HG03439 (cell line): ENCODE results near the gene OSGIN1.

Experiments
- ATAC-seq: cut with Tn5 transposase; IDR thresholded peaks from one replicate; pipeline ENCODE4 v1.9.1; 2021; ENCODE audit warnings: mild to moderate bottlenecking, moderate library complexity; ENCODE audit not compliant: unreplicated experiment

The OSGIN1 gene

GRCh38 chr16:83969771-83970429, 16.9 kb downstream of the OSGIN1 start:
- ATAC-seq, result no peak

DNA sequence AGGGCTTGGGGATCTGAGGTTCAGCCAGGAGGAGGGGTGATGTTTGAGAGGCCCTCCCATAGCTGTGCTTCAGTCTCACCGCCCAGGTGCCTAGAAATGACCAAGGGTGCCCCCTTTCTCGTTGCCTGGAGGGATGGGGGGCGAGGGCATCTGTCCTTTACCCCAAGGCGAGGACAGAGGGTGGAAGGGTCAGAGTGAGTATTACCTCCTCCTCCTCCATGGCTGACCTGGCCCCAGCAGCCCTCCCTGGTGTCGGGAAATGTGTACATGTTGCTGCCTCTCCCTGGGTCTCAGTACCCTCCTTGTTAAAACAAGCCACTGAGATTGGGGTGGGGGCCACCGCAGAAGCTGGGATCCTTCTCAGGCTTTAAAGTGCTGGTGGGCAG, 17.4 kb downstream of the OSGIN1 start:
- ATAC-seq, result no peak

- ATAC-seq, result no peak
These were observed 18.4 kb downstream of the OSGIN1 start for GRCh38 chr16:83971165-83972130.

- ATAC-seq, result no peak
These were observed 19.4 kb downstream of the OSGIN1 start for GRCh38 chr16:83972256-83973008.

GRCh38 chr16:83973077-83973476, 20.0 kb downstream of the OSGIN1 start:
- no peak for ATAC-seq

- no peak for ATAC-seq
These were observed 20.7 kb downstream of the OSGIN1 start for GRCh38 chr16:83973581-83974385.

DNA sequence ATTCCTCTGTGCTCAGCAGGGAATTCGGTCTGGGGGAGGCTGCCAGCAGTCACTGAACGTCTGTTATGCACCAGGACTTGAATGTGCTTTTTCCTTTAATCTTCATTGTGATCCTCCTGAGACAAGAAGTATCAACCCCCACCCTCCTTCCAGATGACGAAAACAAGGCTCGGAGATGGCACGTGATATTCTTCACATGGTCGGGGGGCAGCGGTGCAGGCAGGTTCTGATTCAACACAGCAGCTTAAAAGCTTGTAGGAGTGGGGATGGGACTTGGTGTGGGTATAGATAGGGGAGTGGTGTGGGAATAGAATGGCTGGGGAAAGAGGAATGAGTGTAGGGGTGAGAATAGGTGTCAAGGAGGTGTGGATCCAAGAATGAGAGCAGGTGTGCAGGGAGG, 21.4 kb downstream of the OSGIN1 start:
- no peak for ATAC-seq

DNA sequence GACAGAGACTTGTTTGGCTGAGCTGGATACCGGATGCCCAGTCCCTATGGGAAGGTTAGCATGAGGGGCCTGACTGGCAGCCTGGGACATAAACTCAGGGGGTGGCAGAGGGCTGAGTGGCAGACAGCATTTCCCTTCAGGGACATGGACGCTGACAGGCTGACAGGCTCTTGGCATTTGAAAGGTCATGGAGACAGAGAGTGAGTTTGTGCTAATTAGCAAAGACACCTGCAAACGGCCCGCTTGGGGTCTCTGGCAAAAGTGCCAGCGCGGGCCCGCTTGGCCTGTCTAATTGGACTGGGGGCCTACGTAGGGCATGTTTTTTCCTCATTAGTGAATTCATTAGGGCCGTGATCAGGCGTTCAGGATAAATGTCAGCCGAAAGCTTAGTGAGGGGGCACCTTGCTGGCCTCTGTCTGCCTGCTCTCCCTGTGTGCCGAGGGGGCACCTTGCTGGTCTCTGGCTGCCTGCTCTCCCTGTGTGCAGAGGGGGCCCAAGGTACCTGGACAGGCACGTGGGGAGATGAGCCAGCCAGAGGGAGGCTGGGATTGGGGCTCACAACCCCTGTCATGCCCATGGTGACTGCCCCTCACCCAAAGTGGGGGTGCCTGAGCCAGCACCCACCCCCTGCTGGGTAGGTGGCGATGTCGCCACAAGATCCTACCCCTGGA, 22.7 kb downstream of the OSGIN1 start:
- ATAC-seq, result no peak

DNA sequence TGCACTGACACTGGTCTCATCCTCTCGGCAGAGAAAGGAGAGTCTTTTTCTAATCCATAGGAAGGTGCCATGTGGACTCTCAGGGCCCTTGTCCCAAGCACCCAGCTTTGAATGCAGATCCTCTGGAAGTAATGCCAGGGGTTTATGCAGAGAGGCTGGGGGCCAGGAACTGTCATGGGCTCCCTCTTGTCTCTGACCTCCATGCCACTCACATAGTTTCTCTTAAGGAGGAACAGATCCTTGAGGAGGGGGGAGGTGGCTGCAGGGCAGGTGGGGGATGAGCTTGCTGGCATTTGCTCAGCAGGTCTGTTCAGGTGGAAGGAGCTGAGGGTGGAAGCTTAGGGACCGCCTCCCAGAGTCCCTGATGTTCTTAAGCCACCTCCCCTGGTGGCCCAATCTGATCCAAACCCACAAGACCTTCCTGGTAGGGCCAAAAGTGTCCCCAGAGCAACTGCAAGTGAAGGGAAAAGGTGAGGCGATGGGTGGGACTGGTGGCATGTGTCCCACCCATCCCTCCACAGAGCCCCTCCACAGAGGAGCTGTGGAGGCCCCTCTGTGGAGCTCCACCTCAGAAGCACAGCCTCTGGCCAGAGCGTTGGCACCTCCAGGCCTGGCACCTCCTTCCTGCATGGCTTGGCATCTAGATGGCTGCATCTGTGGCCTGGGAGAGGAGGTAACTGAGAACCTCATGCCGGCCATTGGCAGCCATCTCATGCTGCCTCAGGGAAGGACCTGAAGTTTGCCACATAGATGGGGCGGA, 24.2 kb downstream of the OSGIN1 start:
- ATAC-seq, result no peak

GRCh38 chr16:83978401-83978904, 25.4 kb downstream of the OSGIN1 start:
- no peak for ATAC-seq

GRCh38 chr16:83979441-83979840, 26.4 kb downstream of the OSGIN1 start:
- no peak for ATAC-seq

DNA sequence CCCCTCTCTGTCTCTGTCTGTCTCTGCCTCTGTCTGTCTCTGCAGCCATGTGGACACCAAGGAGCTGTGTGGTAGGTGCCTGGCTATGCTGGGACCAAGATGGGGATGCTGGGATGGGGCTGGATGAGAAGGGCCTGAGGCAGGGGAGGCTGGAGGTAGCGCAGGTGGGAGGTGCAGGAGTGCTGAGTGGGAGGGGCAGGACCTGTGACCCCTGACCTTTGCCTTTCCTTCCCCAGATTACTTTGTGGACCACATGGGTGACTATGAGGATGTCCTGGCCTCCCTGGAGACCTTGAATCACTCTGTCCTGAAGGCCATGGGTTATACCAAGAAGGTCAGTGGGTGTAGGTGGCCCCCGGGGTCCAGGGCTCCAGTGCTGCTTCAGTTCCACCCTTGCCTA, 27.8 kb downstream of the OSGIN1 start:
- no peak for ATAC-seq

DNA sequence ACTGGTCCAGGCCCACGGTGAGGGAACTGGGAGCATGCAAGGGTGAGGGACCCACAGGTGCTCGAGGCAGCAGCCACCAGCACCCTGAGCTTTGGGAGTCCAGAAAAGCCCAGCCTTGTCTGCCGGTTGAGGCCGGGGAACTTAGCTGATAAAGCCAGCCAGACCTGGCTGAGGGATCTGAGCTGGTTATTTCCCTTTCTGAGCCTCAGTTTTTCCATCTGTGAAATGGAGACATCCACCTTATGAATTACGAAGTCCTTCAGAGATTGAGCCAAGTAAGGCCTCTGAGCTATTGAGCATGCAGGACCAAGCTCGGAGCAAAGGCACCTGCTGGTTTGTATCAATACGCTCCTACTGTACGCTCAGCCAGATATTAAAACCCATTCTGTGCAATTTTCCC, 28.8 kb downstream of the OSGIN1 start:
- ATAC-seq, result no peak

- no peak for ATAC-seq
These were observed 30.5 kb downstream of the OSGIN1 start for GRCh38 chr16:83983491-83983890.

DNA sequence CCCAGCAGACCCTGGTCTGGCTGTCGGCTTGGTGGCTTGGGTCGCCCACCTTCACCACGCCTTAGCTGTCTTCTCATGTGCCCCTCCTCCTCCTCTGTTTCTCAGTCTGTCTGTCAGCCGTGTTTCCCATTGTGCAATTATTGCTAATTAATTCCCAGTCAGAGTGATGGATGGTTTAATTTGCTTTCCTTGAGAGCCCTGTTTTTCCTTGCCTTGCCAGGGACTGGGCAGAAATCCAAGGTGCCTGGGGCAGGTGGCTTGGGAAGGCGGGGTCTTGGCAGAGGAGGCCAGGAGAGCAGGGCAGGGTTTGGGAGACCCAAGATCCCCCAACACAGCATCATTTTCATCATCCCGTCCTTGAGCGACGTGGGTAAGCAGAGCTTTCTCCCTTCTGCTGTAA, 36.3 kb downstream of the OSGIN1 start:
- no peak for ATAC-seq

- ATAC-seq, result no peak
These were observed 37.5 kb downstream of the OSGIN1 start for GRCh38 chr16:83990492-83990891.

- ATAC-seq, result no peak
These were observed 39.6 kb downstream of the OSGIN1 start for GRCh38 chr16:83992624-83993023.

DNA sequence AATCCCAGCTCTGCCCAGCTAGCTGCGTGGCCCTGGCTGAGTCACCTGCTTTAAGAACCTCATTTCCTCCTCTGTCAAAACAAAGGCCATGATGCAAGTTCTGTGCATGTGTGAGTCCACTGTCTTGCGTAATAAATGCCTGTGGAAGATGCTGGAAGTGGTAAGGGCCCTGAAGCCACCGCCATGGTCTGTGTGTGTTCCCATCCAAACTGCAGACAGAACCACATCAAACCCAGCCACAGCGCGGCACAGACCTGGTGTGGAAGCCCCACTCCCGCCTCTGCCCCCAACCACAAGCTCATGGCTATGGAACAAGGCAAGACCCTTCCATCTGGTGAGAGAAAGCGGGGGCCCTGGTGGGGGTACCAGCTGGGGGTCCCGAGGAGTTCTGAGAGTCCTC, 41.0 kb downstream of the OSGIN1 start:
- no peak for ATAC-seq

- ATAC-seq, result no peak
These were observed 41.7 kb downstream of the OSGIN1 start for GRCh38 chr16:83994703-83995102.
